Activated CD4-positive, alpha-beta memory T cell treated with anti-CD3 and anti-CD28 coated beads for 36 hours (primary cell): ENCODE results near the gene PIK3R1. TPM values are rescaled to one million over a fixed set of nuclear protein-coding genes. Genes with fewer than 3 reads are reported as not detected.
A peak's percentile ranks its signal among the peaks of the same experiment; 100 is the strongest.

Experiments
- CTCF ChIA-PET: fragments of 350-600 bp; sonication (Branson Sonifier 250); formaldehyde crosslinking; loops from one replicate; lab custom pipeline; 2021; ENCODE audit warnings: antibody characterized with exemption, inconsistent platforms; lab: Charles Lee
- POLR2A ChIA-PET: fragments of 350-600 bp; sonication (Branson Sonifier 250); formaldehyde crosslinking; loops from one replicate; lab custom pipeline; 2021; ENCODE audit warnings: antibody characterized with exemption; lab: Charles Lee
- DNase-seq: peaks from one replicate; pipeline ENCODE4 v3.0.0-alpha.2; 2020
- H3K27ac Mint-ChIP-seq: one replicate; pipeline ENCODE4 v1.8.0; 2021; ENCODE audit warnings: mixed read lengths
- H3K27me3 Mint-ChIP-seq: one replicate; pipeline ENCODE4 v1.8.0; 2021; ENCODE audit warnings: mixed read lengths
- H3K36me3 Mint-ChIP-seq: one replicate; pipeline ENCODE4 v1.8.0; 2021; ENCODE audit warnings: mixed read lengths
- H3K4me1 Mint-ChIP-seq: one replicate; pipeline ENCODE4 v1.8.0; 2021; ENCODE audit warnings: low read depth, mixed read lengths
- H3K4me3 Mint-ChIP-seq: one replicate; pipeline ENCODE4 v1.8.0; 2021; ENCODE audit warnings: mild to moderate bottlenecking, mixed read lengths
- H3K9me3 Mint-ChIP-seq: one replicate; pipeline ENCODE4 v1.8.0; 2021; ENCODE audit warnings: mixed read lengths
- intact Hi-C: fragments of 100-400 bp; cut with micrococcal nuclease; formaldehyde crosslinking; loops from one replicate; pipeline ENCODE4 v1.15.1; 2023
- total RNA-seq, 2 experiments: library from RNA; stranded (reverse); gene quantifications; one replicate each; pipeline ENCODE4 v1.2.3, GENCODE V29; 2021

Gene PIK3R1
- total RNA-seq: 10 to 100 TPM; 35.3 to 40.9 TPM

DNA sequence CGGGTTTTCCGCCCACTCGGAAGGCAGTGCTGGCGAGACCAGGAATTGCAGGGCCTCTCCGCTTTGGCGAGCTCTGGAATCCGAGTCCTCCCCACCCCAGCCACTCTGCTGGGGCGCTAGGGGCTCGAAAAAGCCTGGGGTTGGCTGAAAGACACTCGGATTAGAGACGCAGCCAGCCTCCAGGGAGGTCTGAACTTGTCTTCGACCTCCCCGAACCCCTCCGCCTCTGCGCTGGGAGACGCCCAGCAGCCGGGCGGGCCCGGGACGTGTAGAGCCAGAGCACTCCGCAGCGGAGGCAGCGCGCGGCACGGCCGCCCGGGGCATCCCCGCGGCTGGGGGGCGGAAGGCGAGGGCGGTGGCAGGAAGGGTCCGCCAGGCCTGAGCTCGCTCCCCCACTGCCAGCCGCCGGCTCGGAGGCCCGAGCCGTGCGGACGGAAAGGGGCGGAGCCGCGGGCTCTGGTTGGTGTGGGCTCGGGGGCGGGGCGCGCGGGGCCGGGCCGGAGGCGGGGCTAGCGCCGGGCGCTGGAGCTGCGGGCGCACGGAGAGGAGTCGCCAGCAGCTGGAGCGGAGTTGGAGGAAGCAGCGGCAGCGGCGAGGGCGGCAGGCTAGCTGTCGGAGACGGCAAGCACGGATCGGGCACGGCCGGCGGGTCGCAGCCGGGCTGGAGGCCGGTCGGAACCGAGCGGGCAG lies at the start of gene PIK3R1:
Gene PIK3R1 (plus strand): TSS at position 549 of the 690 bp plus-strand sequence. CDS start 10,920 bp downstream, outside the sequence.
- peaks cover 17% of the 10 kb centered on the region for H3K9me3 Mint-ChIP-seq
- H3K4me1 Mint-ChIP-seq: peaks cover 39% of the 10 kb centered on the region
- CTCF ChIA-PET: interaction anchor here (0.6 to 5.3 kb wide), 10 partner anchors 13 to 1049 kb away, joined by 3 to 22 read pairs (median 4); no protein-coding TSS in a partner anchor
- peak within 1 kb of the TSS; percentile 91 for H3K4me3 Mint-ChIP-seq
- intact Hi-C loops: loop anchor here (1.0 to 5.0 kb wide), 5 partner anchors 24 to 1213 kb away; no protein-coding TSS in a partner anchor
- POLR2A ChIA-PET: interaction anchor here (0.7 to 3.7 kb wide), 14 partner anchors 8 to 1008 kb away, joined by 3 to 35 read pairs (median 4); no protein-coding TSS in a partner anchor
- peaks cover 7% of the 10 kb centered on the region for H3K36me3 Mint-ChIP-seq
- DNase-seq: peak; percentile 95
- peak within 1 kb of the TSS; percentile 97 for H3K27ac Mint-ChIP-seq
- H3K27me3 Mint-ChIP-seq: no peaks in the 10 kb centered on the region

DNA sequence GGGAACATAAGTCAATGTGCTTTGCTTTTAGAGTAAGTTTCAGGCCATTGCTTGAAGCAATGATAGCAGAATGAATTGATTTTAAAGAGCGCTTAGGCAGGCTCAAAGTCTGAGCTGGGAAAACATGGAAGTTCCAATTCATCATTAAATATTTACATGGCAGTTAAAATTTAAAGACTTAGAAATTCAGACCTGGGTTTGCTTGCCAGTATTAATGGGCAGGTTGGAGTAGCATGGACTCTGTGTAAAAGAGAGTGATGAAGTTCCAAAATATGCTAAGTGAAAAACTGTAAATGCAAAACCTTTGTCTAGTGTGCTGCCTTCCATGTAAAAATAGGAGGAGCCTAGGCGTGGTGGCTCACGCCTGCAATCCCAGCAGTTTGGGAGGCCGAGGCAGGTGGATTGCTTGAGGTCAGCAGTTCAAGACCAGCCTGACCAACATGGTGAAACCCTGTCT lies 48.3 kb upstream of the PIK3R1 start:
- ChIA-PET POLR2A (no interaction called here), CTCF (no interaction called here)
- Mint-ChIP-seq H3K27ac (no peak overlapping the region), H3K4me3 (no peak overlapping the region), H3K27me3 (no peaks in the 10 kb centered on the region), H3K9me3 (no peaks in the 10 kb centered on the region), H3K36me3 (no peaks in the 10 kb centered on the region), H3K4me1 (no peaks in the 10 kb centered on the region)
- intact Hi-C loops: no loop called here
- no peak for DNase-seq

DNA sequence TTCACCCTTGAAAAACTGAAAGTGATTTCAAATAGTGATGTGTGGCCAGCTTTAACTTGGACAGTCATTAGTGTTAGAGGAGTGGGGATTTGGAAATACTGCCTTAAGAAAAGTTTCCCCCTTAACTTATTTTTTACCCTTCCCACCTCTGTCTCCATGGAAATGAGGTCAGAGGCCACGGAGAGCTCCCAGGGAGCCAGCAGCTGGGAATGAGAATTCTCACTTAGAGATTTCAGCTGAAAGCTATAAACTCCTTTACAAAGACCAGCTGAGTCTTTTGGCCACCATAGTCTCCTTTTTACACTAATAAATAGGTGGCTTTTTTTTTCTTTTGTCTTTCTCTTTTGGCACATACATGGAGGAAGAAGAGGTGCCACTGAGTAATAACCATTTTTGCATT lies 45.7 kb upstream of the PIK3R1 start:
- Mint-ChIP-seq H3K9me3 (no peaks in the 10 kb centered on the region), H3K27me3 (no peaks in the 10 kb centered on the region), H3K4me1 (no peaks in the 10 kb centered on the region), H3K4me3 (no peak overlapping the region), H3K36me3 (no peaks in the 10 kb centered on the region), H3K27ac (no peak overlapping the region)
- DNase-seq: no peak
- intact Hi-C loops: no loop called here
- POLR2A ChIA-PET: no interaction called here
- CTCF ChIA-PET: no interaction called here

DNA sequence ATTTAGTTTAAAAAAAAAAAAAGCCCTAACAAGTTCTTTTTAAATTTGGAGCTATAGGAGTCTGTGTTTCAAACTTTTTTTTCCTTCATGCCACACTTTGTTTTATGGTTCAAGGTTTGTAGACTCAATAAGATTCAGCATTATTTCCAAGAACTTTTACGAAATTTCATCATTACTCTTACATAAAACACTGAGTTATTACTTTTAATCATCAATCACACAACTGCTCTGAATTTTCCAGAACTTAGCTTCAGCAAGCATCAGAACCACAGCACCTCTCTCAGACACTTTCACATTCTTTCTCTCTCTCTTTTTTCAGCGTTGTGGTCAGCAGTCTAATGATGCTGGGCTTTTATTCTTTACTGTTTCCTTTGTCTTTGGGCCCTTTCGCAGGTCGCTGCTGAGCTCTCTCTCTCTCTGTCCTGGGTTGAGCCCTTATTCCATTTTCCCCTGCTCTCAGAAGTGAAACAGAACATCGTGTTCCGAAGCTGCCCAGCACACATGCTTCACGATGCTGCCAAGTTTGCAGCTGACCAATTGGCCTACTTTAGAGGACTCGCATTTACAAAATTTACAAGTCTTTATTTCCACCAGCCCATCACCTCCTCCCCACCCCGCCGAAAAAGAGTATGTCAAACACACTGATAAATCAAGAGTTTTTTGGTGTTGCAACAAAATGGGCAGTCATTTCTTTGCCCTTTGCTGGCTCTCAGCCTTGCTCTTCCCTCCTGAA lies 44.6 kb upstream of the PIK3R1 start:
- DNase-seq: no peak
- intact Hi-C loops: no loop called here
- H3K36me3 Mint-ChIP-seq: no peaks in the 10 kb centered on the region
- H3K27ac Mint-ChIP-seq: no peak overlapping the region
- H3K9me3 Mint-ChIP-seq: no peaks in the 10 kb centered on the region
- no peaks in the 10 kb centered on the region for H3K4me1 Mint-ChIP-seq
- no peak overlapping the region for H3K4me3 Mint-ChIP-seq
- no peaks in the 10 kb centered on the region for H3K27me3 Mint-ChIP-seq
- ChIA-PET CTCF (interaction anchor here (0.6 kb wide), 1 partner anchor 15 kb away, joined by 3 read pairs; no protein-coding TSS in a partner anchor), POLR2A (no interaction called here)

DNA sequence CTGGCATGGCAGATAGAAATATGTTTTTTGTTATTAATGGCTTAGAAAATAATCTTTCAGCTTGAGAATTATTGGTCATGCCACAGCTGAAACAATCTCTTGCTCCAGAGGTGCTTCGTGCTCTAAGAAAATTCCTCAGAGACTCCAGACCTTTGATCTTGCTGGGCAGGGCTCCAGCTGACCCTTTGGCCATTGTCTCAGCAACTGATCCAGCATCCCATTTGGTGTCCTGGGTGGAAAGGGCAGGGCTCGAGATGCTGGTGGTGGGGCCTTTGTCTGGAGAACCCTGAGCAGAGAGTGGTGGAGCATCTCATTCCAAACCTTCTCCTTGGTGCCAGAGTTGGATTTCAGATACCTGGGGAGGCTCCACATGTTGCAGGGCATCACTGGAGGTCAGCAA lies 43.2 kb upstream of the PIK3R1 start:
- no peak for DNase-seq
- CTCF ChIA-PET: interaction anchor here (0.5 kb wide), 1 partner anchor 63 kb away, joined by 3 read pairs; no protein-coding TSS in a partner anchor
- POLR2A ChIA-PET: no interaction called here
- Mint-ChIP-seq H3K27ac (no peak overlapping the region), H3K27me3 (no peaks in the 10 kb centered on the region), H3K9me3 (no peaks in the 10 kb centered on the region), H3K4me3 (no peak overlapping the region), H3K36me3 (no peaks in the 10 kb centered on the region), H3K4me1 (no peaks in the 10 kb centered on the region)
- intact Hi-C loops: no loop called here

DNA sequence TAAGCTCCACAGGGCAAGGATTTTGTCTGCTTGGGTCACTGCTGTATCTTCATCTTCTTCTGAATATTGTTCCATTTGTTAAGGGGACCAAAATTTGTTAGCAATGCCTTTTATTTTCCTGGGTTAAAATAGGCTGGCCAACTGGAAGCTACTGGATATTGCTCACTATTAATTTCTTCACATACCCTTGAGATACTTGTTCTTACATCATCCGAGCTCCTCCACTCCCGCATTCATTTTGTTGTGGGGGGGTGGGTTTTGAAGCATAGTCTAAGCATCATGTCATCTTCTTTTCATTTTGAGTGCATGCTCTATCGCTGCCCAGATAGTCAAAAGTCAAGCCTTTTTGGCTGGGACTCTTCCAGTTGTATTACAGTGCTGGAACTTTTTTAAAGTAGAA lies 42.5 kb upstream of the PIK3R1 start:
- no peak overlapping the region for H3K4me3 Mint-ChIP-seq
- POLR2A ChIA-PET: no interaction called here
- H3K27ac Mint-ChIP-seq: no peak overlapping the region
- intact Hi-C loops: no loop called here
- CTCF ChIA-PET: no interaction called here
- no peaks in the 10 kb centered on the region for H3K9me3 Mint-ChIP-seq
- no peaks in the 10 kb centered on the region for H3K36me3 Mint-ChIP-seq
- DNase-seq: no peak
- no peaks in the 10 kb centered on the region for H3K4me1 Mint-ChIP-seq
- no peaks in the 10 kb centered on the region for H3K27me3 Mint-ChIP-seq

DNA sequence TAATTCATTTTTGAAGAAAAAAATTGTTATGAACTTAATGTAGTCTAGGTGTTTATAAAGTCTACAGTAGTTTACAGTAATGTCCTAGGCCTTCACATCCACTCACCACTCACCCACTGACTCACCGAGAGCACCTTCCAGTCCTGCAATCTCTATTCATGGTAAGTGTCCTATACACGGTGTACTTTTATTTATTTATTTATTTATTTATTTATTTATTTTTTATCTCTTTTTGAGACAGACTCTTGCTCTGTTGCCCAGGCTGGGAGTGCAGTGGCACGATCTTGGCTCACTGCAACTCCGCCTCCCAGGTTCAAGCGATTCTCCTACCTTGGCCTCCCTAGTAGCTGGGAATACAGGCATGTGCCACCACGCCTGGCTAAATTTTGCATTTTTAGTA lies 39.3 kb upstream of the PIK3R1 start:
- Mint-ChIP-seq H3K27ac (no peak overlapping the region), H3K9me3 (no peaks in the 10 kb centered on the region), H3K27me3 (no peaks in the 10 kb centered on the region), H3K4me1 (peaks cover 6% of the 10 kb centered on the region), H3K36me3 (no peaks in the 10 kb centered on the region), H3K4me3 (no peak overlapping the region)
- ChIA-PET POLR2A (no interaction called here), CTCF (interaction anchor here (1.0 kb wide), 1 partner anchor 930 kb away, joined by 3 read pairs; no protein-coding TSS in a partner anchor)
- no peak for DNase-seq
- intact Hi-C loops: no loop called here

DNA sequence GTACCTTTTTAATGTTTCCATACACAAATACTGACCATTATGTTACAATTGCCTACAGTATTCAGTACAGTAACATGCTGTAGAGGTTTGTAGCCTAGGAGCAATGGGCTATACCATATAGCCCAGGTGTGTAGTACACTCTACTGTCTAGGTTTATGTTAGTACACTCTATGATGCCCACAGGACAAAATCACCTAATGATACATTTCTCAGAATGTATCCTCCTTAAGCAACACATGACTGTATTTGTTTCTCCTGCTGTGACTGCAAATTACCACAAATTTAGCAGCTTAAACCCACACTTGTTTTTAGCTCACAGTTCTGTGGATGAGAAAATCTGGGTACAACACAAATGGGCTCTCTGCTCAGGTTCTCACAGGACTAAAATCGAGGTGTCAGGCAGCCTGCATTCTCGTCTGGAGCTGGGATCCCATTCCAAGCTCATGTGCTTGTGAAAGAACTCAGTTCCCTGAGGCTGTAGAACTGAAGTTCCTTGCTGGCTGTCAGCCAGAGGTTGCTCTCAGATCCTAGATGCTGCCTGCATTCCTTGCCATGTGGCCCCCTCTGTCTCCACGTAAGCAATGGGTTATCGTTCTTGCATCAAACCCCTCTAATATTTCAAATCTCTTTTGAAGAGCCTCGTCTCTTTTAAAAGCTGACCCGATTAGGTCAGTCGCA lies 38.6 kb upstream of the PIK3R1 start:
- H3K27me3 Mint-ChIP-seq: no peaks in the 10 kb centered on the region
- DNase-seq: no peak
- peaks cover 6% of the 10 kb centered on the region for H3K4me1 Mint-ChIP-seq
- intact Hi-C loops: no loop called here
- H3K9me3 Mint-ChIP-seq: no peaks in the 10 kb centered on the region
- no peaks in the 10 kb centered on the region for H3K36me3 Mint-ChIP-seq
- ChIA-PET POLR2A (no interaction called here), CTCF (no interaction called here)
- H3K4me3 Mint-ChIP-seq: no peak overlapping the region
- no peak overlapping the region for H3K27ac Mint-ChIP-seq

DNA sequence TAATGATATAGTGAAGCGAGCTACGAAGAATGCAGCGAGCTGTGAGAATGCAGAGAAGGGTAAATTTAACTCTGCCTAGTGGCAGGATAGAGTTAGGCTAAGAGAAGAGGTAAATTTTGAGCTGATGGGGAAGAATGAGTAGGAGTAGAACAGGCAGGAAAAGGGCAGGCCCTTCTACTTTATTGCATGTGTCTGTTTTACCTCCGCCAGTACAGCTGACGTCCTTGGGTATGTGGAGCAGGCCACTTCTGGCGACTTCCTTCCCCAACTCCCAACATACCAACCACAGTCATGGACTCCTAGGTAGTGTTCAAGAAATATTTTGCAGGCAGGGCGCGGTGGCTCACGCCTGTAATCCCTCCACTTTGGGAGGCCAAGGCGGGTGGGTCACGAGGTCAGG lies 37.9 kb upstream of the PIK3R1 start:
- H3K36me3 Mint-ChIP-seq: no peaks in the 10 kb centered on the region
- H3K9me3 Mint-ChIP-seq: no peaks in the 10 kb centered on the region
- CTCF ChIA-PET: no interaction called here
- POLR2A ChIA-PET: no interaction called here
- H3K27me3 Mint-ChIP-seq: no peaks in the 10 kb centered on the region
- no peak overlapping the region for H3K4me3 Mint-ChIP-seq
- H3K27ac Mint-ChIP-seq: no peak overlapping the region
- no peak for DNase-seq
- intact Hi-C loops: no loop called here
- H3K4me1 Mint-ChIP-seq: peaks cover 6% of the 10 kb centered on the region

DNA sequence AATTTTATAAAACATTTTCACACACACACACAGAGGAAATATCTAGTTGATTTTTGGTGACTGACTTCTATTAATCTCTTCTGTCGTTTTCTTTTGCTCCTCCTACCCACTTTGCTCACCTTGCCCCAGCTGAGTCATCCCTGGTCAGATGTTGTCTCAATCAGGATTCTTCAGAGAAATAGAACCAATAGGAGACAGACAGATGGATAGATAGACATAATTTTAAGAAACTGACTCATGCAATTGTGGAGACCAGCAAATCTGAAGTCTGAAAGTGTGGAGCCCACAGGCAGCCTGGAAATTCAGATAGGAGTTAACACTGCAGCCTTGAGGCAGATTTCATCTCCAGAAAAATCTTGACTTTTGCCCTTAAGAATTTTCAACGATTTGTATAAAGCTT lies 37.0 kb upstream of the PIK3R1 start:
- no peaks in the 10 kb centered on the region for H3K36me3 Mint-ChIP-seq
- intact Hi-C loops: no loop called here
- ChIA-PET POLR2A (no interaction called here), CTCF (no interaction called here)
- H3K27me3 Mint-ChIP-seq: no peaks in the 10 kb centered on the region
- peaks cover 6% of the 10 kb centered on the region for H3K4me1 Mint-ChIP-seq
- H3K27ac Mint-ChIP-seq: no peak overlapping the region
- H3K4me3 Mint-ChIP-seq: no peak overlapping the region
- DNase-seq: peak; percentile 19
- H3K9me3 Mint-ChIP-seq: no peaks in the 10 kb centered on the region

DNA sequence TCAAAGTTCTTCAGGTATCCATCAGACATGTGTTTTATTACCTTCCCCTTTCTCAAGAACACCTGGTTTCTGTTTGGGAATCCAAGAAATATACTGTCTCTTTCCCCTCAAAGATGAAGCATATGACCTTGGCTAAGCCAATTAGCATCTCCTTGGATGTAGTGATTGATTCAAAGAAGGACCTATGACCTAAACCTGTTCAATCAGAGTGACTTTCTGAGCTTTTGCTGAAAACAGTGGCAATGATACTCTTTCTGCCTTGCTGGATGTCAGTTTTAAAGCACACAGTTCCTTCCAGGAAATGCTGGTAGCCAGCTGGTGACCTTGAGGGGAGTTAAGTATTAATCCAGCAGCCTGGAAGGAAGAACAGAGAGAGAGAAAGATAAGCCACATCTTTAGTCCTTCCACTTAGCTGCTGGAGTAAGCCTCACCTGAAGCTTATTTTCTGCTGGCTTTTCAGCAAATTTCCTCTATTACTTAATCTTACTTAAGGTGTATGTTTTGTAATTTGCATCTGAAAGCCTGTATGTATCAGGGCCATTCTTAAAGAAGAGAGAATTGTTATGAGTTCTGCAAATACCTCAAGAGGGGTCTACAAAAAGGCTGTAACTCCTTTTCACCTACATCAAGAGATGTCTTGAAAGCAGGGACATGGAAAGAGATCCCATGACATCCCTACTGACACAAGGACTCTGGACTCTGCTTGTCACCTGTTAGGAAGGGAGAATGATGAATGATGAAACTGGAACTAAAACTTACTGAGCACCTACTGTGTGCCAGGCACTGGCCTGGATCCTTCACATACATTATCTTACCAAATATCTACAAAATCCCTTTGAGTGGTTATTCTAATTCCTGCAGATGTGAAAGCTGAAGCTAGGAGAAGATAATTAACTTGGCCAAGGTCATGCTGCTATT lies 35.2 kb upstream of the PIK3R1 start:
- peaks cover 6% of the 10 kb centered on the region for H3K4me1 Mint-ChIP-seq
- no peaks in the 10 kb centered on the region for H3K9me3 Mint-ChIP-seq

More for the DNA sequence above, 35.2 kb upstream of the PIK3R1 start:
- H3K36me3 Mint-ChIP-seq: no peaks in the 10 kb centered on the region
- no peak overlapping the region for H3K27ac Mint-ChIP-seq
- no peak for DNase-seq
- intact Hi-C loops: no loop called here
- H3K4me3 Mint-ChIP-seq: no peak overlapping the region
- ChIA-PET POLR2A (no interaction called here), CTCF (interaction anchor here (0.7 kb wide), 1 partner anchor 28 kb away, joined by 3 read pairs; no protein-coding TSS in a partner anchor)
- H3K27me3 Mint-ChIP-seq: no peaks in the 10 kb centered on the region
